GM12891 (cell line): ENCODE data around the gene SZT2.

Experiments
- POLR2A ChIP-seq: IDR thresholded peaks from 2 replicates; pipeline ENCODE4 v1.6.1; 2011; ENCODE audit warnings: low read depth, low read length, control low read depth
- POLR2AphosphoS5 ChIP-seq: IDR thresholded peaks from 2 replicates; pipeline ENCODE4 v1.6.1; 2011; ENCODE audit warnings: low read depth, low read length, control low read depth
- POU2F2 ChIP-seq: IDR thresholded peaks from 2 replicates; pipeline ENCODE4 v1.6.1; 2011; ENCODE audit warnings: low read depth, mild to moderate bottlenecking, control low read depth, low read length, moderate library complexity
- TAF1 ChIP-seq: IDR thresholded peaks from 2 replicates; pipeline ENCODE4 v1.6.1; 2011; ENCODE audit warnings: low read depth, low read length, control low read depth

- no peak for TF ChIP-seq TAF1
- no peak for TF ChIP-seq POLR2AphosphoS5
- TF ChIP-seq POLR2A: no peak
- no peak for TF ChIP-seq POU2F2
Observed at GRCh38 chr1:43481491-43481890, 91.8 kb downstream of the SZT2 start.
